ENCODE data around the gene SLC35F4.
"Not testable (repeated sequence)": the region's sequence is repeated elsewhere in the genome, so short reads cannot be mapped to it uniquely, and the experiment has no call there.

The SLC35F4 gene

DNA sequence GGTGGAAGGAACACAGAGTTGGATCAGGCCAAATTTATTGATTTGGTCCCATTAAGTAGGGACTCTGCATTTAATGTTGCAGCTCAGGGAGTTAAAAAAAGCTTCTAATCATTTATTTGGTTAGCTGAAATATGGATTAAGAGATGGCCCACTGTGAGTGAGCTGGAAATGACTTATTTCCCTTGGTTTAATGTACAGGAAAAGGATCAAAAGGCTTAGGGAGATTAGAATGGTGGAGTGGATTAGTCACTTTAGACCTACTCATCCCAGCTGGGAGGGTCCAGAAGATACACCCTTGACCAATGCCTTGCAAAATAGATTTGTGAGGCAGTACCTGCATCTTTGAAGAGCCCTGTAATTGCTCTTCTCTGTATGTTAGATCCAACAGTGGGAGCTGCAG lies 143.8 kb downstream of the SLC35F4 start:
- not testable (repeated sequence) for FAIRE-seq

DNA sequence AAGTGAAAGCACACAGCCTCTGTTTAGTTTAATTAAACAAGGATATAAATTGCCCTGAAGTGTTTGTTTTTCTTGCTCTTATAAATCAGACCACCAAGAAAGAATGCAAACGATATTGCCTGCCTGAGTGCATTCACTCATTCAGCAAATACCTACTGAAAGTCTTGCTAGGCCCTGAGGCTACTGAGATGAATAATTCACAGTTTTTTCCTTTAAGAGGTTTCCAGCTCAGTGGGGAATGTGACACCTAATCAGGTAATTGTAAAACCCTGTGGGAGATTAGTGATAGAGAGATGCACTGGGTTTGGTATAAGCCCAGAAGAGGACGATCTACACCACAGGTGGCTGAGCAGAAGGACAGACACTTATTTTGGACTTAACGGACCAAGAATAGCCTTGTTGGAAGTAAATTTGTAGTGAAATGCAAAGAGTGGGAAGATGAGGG lies 151.4 kb downstream of the SLC35F4 start:
- FAIRE-seq = no peak

DNA sequence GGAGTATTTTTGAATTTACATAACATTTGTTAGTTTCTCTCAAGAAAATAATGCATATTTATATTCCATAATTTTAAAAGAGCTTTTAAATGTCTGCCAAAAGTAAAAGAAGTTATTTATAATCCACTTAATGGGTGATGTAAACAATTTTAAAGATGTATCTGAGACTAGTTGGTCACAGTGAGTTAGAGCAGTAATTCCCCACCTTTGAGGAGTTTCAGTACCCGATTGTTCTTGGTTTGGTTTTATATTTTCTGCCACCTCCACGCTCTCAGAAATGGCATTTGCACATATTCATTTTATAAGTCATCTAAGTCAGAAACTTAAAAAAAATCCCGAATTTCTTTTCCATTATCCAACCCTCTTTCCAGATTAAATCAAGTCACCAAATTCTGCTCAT lies 153.2 kb downstream of the SLC35F4 start:
- no peak for FAIRE-seq

DNA sequence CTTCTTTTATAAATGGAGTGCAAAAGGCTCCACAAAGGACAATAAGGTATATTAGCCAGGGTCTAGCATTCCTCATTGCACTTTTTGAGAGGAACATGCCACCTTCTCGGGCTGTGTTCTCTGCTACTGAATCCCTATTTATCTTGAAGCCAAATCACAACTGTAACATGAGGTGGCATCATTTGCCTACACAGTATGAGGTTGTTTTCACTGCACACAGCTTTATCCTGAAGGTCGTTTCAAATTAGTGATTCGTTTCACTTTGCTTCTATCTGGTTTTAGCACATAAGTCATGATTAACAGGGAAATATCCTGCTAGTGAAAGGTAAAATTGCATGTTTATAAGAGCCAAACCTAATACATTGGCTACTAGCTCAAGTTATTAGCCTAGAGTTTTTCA lies 153.8 kb downstream of the SLC35F4 start:
- no peak for FAIRE-seq

DNA sequence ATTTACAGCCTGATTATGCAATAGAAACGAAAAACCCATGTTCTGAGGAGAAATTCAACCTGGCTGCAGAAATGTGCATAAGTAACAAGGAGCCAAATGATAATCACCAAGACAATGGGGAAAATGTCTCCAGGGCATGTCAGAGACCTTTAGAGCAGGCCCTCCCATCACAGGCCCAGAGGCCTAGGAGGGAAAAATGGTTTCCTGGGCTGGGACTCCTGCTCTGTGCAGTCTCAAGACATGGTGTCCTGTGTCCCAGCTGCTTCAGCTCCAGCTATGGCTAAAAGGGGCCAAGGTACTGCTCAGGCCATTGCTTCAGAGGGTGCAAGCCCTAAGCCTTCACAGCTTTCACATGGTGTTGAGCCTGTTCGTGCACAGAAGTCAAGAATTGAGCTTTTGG lies 156.0 kb downstream of the SLC35F4 start:
- no peak for FAIRE-seq

DNA sequence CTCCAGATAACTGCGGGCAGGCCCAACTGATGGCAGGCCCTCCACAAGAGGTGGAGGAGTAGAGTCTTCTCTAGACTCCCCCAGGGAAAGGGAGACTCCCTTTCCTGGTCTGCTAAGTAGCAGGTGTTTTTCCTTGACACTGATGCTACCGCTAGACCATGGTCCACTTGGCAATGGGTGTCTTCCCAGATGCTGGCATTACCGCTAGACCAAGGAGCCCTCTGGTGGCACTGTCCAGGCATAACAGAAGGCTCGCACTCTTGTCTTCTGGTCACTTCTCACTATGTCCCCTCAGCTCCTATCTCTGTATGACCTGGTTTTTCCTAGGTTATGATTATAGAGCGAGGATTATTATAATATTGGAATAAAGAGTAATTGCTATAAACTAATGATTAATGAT lies 156.8 kb downstream of the SLC35F4 start:
- FAIRE-seq = not testable (repeated sequence)

DNA sequence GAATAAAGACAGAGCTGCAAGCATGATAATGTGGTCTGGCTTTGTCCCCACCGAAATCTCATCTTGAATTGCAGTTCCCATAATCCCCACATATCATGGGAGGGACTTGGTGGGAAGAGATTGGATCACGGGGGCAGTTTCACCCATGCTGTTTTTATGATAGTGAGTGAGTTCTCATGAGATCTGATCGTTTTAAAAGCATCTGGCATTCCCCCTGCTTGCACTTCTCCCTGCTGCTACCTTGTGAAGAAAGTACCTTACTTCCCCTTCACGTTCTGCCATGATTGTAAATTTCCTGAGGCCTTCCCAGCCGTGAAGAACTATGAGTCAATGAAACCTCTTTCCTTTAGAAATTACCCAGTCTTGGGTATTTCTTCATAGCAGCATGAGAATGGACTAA lies 158.7 kb downstream of the SLC35F4 start:
- no peak for FAIRE-seq

DNA sequence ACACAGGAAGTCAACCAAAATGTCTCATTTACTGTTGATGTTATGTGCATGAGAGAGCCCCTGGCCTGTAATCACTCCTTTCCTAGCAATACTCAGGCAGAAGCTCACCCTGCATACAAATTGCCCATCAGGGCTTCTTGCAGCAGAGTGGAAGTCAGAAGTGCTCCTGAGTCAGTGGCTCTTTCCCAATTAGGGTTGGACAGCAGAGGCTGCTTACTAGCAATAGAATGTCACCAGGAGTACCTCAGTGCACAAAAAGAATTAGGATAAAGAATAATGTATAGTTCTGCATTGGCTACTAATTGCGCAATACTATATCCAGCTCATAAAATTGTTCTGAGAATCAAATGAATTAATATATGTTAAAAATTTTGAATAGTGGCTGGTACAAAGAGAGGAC lies 161.1 kb downstream of the SLC35F4 start:
- FAIRE-seq = no peak

DNA sequence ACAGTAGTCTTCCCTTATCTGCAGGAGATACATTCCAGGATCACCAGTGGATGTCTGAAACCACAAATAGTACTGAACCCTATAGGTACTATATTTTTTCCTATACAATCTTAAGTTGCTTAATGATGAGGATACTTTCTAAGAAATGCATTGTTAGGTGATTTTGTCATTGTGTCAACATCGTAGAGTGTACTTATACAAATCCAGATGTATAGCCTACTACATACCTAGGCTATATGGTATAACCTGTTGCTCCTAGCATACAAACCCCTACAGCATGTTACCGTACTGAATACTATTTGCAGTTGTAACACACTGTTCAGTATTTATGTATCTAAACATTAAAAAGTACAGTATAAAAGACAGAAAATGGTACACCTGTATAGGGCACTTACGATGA lies 165.9 kb downstream of the SLC35F4 start:
- FAIRE-seq = no peak

DNA sequence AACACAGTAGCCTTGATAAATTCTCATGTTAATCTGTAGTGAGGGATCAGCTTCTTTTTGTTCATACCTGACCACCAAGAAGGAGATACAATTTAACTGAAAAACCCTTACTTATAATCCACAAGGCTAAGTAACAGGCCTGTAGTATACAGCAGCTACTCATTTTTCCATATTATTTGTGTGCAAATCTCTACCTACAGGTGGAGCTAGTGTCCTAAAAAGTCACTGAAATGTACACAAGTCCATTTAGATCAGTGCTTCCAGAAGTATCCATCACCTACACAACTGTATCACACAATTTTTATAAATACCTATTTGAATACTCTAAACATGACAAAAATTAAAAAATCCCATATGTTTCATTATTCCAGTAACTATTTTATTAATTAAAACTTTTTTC lies 173.2 kb downstream of the SLC35F4 start:
- peak; percentile 22 for FAIRE-seq

DNA sequence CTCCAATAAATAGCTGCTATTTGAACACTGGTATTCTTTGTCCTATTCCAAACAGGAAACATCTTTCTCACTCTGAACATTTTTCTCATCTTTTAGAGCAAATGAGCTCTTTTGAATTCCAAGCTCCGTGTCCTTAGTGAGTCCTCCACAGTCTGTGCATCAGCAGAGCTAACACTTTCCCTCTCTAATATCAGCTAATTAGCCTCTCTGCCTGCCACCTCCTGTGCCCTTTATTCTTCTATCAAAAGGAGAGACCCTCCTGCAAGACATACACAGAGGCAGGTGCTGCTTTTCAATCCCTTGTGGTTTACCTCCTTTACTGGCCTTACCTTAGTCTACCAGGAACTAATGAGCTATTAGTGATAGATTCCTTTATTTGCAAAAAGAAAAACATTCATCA lies 178.5 kb downstream of the SLC35F4 start:
- FAIRE-seq = no peak

DNA sequence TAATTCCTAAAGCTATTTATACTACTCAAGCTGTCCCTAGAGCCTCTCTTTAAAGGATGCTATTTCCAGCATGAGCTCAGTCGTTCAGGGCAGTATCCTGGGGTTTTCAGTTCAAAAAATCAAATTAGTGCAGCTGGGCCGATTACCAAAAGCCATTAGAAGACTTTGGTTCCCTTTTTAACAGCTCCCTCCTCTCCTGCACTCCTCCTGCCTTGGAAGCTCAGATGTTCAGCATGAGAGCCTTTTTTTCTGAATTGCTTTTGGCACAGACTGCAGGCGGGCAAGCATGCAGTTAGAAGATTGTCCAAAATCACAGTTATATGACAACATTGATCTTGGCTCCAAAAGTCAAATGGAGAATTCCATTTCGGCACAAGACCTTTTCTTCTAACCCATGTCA lies 179.6 kb downstream of the SLC35F4 start:
- FAIRE-seq = no peak

DNA sequence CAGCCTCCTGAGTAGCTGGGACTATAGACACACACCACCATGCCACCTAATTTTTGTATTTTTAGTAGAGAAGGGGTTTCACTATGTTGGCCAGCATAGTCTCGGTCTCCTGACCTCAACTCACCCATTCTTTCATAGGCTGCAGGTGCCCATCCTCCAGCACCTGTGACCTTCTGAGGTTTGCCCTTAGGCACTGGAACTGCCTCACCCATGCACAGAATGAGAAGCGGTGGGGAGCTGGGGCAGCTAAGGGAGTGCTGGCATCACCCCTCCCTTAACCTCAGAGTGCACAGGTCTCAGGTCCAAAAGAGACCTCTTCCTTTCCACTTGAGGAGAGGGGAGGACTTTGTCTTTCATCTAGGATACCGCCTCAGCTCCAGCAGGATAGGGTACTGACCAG lies 194.9 kb downstream of the SLC35F4 start:
- no peak for FAIRE-seq

DNA sequence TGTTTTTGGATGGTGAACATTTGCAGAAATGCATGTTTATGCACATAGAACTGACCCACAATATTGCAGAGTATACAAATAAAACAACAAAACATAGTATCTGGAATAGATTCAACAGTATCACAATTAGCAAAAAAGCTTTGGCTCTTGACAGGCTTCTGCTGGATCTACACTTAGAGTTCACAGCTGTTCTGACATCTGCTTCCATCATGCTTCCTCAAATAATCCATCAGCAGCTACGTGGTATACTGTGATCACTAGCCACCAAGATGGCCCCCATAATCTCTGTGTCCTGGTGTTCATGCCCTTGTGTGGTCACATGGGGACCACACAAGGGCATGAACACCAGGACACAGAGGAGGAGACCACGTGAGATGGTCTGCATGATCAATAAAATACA lies 205.7 kb downstream of the SLC35F4 start:
- no peak for FAIRE-seq

DNA sequence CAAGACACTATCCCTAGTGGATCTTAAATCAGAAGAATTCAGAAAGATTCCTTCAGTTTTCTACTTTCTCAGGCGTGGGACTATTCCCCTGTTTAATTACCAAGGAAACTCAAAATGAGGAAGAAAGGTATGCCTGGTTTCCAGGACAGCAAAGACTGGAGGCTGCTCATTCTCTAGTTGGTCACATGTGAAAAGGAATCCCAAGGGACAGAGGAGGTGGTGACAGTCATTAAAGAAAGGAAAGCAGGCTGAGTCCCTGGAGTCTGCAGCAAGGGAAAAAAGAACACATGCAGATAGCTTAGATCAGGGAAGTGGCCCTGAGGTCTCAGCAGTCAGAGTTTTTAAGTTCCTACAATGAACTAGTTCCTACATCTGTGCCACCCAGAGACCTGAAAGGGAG lies 206.8 kb downstream of the SLC35F4 start:
- FAIRE-seq = no peak

DNA sequence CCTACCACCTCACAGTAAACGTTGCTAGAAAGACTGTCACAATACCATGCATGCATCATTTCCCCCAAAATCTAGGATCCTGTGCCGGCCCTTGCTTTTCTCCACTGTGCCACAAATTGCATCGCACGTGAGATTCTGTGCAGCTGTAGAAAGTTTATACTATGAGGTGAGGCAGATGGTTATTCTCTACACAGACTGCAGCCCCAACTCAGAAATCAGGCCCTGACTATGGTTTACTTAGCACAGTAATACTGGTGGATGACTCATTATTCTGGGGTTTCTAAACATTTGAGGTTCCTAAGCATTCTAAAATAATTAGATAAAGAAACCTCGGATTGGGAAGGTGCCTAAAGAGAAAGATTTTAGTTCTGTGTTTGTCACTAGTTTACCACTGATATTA lies 208.4 kb downstream of the SLC35F4 start:
- no peak for FAIRE-seq

DNA sequence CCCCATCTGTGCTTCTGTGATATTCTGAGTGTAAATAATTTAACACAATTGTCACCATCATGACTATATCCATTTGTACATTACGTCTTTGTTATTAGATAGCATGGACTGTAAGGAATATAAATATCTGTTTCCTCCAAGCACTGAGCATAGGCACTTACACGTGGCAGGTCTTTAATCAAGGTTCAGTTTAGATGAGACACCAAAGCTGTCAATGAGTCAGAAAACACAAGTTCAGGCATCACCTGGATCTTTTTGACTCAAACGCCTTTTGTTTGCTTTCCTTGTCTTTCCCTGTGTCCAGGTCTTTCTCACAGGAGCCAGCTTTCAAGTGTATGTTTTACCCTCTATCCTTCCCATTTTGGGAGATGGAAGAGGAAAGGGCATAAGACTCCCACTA lies 209.0 kb downstream of the SLC35F4 start:
- FAIRE-seq = no peak

DNA sequence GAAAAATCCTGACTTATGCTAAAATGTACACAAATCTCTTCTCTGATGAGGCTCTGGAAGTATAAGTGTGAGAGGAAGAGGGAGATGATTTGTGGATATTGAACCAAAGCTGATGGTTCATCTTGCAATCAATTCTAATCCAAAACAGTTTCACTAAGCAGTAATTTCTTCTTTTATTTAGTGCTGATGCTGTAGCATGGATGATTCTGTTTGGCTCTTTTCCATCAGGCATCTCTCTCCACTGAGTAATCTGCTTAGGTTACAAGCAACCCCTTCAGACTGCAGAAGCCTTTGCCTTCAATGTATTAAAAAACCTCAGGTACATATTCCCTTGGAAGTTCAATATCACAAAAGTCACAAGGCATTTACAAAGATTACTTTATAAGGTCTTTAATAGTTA lies 213.1 kb downstream of the SLC35F4 start:
- FAIRE-seq = no peak

DNA sequence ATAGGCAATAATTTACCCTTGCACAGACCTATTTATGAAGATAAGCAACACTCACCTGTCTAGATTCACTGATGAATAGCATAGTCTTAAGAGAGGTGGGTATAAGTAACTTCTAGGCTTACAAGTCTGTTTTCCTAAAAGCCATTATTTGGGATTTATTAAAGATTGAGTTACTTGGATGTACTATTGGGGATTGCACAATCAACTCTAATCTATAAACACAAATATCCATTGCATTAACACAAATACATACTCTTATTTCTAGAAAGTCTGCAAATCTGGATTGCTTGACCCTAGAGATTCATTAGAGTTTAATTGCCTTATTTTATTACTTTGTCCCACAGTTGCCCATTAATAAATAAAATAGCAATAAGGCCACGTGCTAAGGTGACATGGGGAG lies 224.1 kb downstream of the SLC35F4 start:
- no peak for FAIRE-seq

DNA sequence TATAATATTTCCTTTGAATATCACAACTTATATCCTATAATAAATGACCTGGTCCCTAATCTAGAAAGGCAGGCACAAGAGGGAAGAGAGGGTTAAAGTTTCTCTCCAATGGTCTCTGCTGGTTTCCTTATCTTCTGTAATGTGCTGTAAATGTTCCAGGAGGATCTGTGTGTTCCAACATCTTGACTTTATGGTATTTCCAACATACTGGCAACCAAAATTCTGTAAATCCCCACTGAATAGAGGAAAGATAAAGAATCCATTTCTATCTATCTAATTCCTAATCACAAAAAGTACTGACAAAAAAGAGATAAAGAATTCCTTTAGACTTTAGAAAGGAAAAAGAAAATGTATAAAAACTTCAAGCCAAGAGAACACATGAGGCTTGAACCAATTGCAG lies 225.9 kb downstream of the SLC35F4 start:
- FAIRE-seq = no peak

DNA sequence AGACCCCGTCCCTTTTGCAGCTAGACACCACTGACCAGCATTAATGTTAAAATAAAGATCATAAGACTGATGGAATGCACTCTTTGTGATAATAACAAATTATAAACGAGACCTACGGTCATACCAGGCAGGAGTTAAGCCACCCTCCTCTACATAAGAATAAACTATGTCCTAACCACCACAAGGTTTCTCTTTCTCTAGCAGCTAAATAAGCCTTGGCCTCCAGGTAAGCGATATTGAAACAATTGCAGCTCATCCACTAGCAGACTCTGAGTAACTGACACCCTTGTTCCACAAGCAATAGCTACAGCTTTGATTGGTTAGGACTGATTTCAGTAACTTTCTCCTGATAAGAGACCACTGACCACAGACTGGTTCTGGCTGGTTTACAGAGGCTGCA lies 228.0 kb downstream of the SLC35F4 start:
- FAIRE-seq = no peak

DNA sequence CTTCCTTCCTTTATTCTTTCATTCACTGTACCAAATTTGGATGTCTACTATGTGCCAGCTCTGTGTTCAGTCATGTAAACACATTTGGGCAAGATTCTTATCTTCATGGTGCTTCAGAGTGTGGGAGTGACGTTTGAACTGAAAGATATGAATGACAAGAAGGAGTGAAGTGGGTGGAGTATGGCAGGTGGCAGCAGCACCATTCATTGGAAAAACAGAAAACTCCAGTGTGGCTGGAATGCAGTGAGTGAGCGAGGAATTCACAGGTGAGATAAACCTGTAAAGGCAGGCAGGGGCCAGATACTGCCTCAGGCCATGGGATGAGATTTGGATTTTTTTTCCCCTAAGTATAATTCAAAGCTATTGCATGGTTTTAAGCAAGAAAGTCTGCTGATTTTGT lies 231.6 kb downstream of the SLC35F4 start:
- no peak for FAIRE-seq

DNA sequence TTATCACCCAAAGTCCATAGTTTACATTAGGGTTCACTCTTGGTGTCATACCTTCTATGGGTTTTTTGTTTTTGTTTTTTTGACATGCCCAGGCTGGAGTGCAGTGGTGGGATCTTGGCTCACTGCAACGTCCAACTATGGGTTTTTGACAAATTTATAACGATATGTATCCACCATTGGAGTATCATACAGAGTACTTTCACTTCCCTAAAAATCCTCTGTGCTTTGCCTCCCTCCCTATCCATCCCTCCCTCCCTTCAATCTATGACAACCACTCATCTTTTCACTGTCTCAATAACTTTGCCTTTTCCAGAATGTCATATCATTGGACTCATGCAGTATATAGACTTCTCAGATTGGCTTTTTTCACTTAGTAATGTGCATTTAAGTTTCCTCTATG lies 233.2 kb downstream of the SLC35F4 start:
- no peak for FAIRE-seq

DNA sequence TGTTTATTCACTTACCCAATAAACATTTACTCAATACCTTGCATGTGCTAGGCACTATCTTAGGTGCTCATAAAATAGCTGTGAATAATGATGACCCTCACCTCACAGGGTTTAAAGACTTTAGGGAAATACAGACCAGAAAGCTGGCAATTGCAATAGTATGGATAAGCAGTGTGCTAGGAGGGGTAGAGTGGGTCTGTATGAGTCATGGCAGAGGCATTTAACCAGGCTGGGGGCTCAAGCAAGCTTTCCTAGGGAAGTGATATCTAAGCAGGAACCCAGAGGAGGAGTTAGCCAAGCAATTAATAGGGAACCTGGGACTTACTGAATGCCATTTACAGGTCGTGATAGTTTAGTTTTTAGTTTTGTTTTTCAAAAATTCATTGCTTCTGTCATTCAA lies 248.4 kb downstream of the SLC35F4 start:
- no peak for FAIRE-seq

DNA sequence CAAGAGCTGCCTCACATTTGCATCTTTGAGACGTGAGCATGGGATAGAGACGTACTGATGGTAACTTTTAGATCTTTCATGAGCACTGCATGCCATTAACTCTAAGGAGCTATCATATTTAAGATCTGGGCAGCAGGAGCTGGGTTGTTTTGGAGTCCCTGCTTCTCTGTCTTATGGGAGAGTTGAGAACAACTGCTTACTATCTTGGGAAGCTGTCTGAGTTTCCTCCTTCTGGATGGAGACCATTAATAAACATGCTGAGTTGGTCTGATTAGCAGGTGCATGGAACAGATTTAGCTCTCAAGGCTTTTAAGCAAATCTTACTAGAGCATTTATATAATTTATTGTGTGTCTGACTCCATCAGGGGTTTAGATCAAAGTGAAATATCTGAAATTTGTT lies 252.9 kb downstream of the SLC35F4 start:
- FAIRE-seq = no peak

DNA sequence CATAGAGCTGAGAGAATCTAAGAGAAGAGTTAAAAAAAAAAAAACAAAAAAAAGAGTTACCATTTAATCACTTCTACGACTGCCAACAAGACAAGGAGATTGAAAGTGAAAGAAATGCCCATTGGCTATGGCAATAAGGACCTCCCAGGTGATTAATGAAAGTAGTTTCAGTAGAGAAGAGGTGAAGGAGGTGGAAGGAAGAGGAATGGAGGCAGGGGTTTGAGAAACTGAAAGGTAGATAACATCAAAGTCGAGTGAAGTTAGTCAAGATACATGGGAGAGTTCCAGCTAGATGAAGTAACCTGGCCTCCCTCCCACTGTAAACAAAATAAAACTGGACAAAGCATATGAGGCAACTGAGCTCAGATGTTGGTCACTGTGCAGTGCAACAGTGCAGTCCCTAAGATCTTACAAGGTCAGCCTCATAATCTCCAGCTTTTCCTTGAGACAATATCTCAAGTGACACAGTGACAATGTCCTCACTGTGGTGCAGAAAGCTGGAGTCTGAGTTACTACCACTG lies 254.3 kb downstream of the SLC35F4 start:
- FAIRE-seq = no peak

All from TTC549 (cell line).